HEK293 (cell line): ENCODE results near the gene JTB.

ENCODE experiments used
- GLIS1 ChIP-seq: fragments of 450-650 bp; formaldehyde crosslinking; IDR thresholded peaks from 2 replicates; pipeline ENCODE4 v1.5.1; 2016; ENCODE audit warnings: missing biosample characterization, missing genetic modification characterization
- ZFP41 ChIP-seq: fragments of 450-650 bp; formaldehyde crosslinking; IDR thresholded peaks from 2 replicates; pipeline ENCODE4 v1.5.1; 2016; ENCODE audit warnings: missing biosample characterization, missing genetic modification characterization, borderline replicate concordance
- ZNF211 ChIP-seq: fragments of 450-650 bp; formaldehyde crosslinking; IDR thresholded peaks from 2 replicates; pipeline ENCODE4 v1.5.1; 2016; ENCODE audit warnings: low read depth, missing biosample characterization, missing genetic modification characterization
- ZNF223 ChIP-seq: fragments of 450-650 bp; formaldehyde crosslinking; IDR thresholded peaks from 2 replicates; pipeline ENCODE4 v1.5.1; 2016; ENCODE audit warnings: missing biosample characterization, missing genetic modification characterization
- ZNF391 ChIP-seq: fragments of 450-650 bp; formaldehyde crosslinking; IDR thresholded peaks from 2 replicates; pipeline ENCODE4 v1.5.1; 2016; ENCODE audit warnings: low read depth, missing biosample characterization, missing genetic modification characterization, borderline replicate concordance
- ZNF404 ChIP-seq: fragments of 450-650 bp; formaldehyde crosslinking; IDR thresholded peaks from 2 replicates; pipeline ENCODE4 v1.5.1; 2017; ENCODE audit warnings: missing biosample characterization, missing genetic modification characterization
- ZNF510 ChIP-seq: fragments of 450-650 bp; formaldehyde crosslinking; IDR thresholded peaks from 2 replicates; pipeline ENCODE4 v1.5.1; 2018; ENCODE audit warnings: mild to moderate bottlenecking, missing genetic modification characterization, missing biosample characterization; ENCODE audit not compliant: insufficient replicate concordance
- ZNF600 ChIP-seq: fragments of 450-650 bp; formaldehyde crosslinking; IDR thresholded peaks from 2 replicates; pipeline ENCODE4 v1.5.1; 2016; ENCODE audit warnings: missing biosample characterization, missing genetic modification characterization
- ZNF776 ChIP-seq: fragments of 450-650 bp; formaldehyde crosslinking; IDR thresholded peaks from 2 replicates; pipeline ENCODE4 v1.5.0; 2017; ENCODE audit warnings: missing biosample characterization, missing genetic modification characterization, borderline replicate concordance
- ZNF843 ChIP-seq: fragments of 450-650 bp; formaldehyde crosslinking; IDR thresholded peaks from 2 replicates; pipeline ENCODE4 v1.5.1; 2016; ENCODE audit warnings: missing biosample characterization, missing genetic modification characterization
- TF ChIP-seq, protein P1 (sequence below): fragments of 450-650 bp; formaldehyde crosslinking; IDR thresholded peaks from 2 replicates; pipeline ENCODE4 v1.5.1; 2016; ENCODE audit warnings: missing biosample characterization, missing genetic modification characterization, borderline replicate concordance
- TF ChIP-seq, protein P2 (sequence below): fragments of 450-650 bp; formaldehyde crosslinking; IDR thresholded peaks from 2 replicates; pipeline ENCODE4 v1.5.1; 2016; ENCODE audit warnings: missing biosample characterization, missing genetic modification characterization
- TF ChIP-seq, protein P3 (sequence below): fragments of 450-650 bp; formaldehyde crosslinking; IDR thresholded peaks from 2 replicates; pipeline ENCODE4 v1.5.1; 2016; ENCODE audit warnings: missing biosample characterization, missing genetic modification characterization
- TF ChIP-seq, protein P4 (sequence below): fragments of 450-650 bp; formaldehyde crosslinking; IDR thresholded peaks from 2 replicates; pipeline ENCODE4 v1.5.1; 2016; ENCODE audit warnings: missing biosample characterization, missing genetic modification characterization, low read depth
- TF ChIP-seq, protein P5 (sequence below): fragments of 450-650 bp; formaldehyde crosslinking; IDR thresholded peaks from 2 replicates; pipeline ENCODE4 v1.5.1; 2016; ENCODE audit warnings: missing biosample characterization, missing genetic modification characterization
- TF ChIP-seq, protein P6 (sequence below): fragments of 450-650 bp; formaldehyde crosslinking; IDR thresholded peaks from 2 replicates; pipeline ENCODE4 v1.5.1; 2016; ENCODE audit warnings: missing biosample characterization, missing genetic modification characterization

The JTB gene

DNA sequence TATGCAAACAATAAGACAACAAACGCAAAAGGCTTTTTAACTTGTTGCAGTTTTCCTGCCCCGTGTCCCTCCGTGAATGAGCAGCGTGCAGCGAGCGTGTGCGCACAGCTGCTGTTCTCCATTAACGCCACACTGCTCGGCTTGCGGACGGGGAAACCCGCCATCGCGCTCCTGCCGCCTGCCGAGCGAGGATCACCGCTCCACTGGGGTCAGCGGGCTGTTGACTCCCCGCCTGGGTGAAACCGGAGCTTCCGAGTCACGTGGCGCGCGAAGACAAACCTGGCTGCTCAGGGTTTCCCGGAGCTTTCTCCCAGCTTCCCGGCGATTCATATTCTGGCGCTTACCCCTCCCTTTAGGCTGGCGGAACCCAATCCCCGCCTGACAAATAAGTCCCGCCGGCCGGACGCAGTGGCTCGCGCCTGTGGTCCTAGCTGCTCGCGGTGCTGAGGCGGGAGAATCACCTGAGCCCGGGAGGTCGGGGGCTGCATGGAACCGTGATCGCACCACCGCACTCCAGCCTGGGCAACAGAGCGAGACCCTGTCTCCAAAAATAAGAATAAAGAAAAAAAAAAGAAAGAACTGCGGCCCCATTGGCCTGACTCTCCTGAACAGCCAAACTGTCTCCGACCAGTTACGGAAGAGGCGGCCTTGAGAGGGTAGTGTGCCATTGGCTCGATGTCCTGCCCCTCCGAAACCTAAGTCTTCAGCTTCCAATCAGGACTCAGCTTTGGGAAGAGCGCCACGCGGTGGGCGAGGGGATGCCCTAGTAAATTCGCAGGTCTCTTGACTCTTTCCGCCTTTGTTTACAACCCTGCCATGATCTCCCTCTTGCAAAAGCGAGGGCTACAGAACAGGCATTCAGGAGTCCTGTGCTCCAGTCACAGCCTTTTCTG, 10.1 kb downstream of the JTB start, which contains the start of gene CREB3L4 (continued):
- TF ChIP-seq, protein P1, sequence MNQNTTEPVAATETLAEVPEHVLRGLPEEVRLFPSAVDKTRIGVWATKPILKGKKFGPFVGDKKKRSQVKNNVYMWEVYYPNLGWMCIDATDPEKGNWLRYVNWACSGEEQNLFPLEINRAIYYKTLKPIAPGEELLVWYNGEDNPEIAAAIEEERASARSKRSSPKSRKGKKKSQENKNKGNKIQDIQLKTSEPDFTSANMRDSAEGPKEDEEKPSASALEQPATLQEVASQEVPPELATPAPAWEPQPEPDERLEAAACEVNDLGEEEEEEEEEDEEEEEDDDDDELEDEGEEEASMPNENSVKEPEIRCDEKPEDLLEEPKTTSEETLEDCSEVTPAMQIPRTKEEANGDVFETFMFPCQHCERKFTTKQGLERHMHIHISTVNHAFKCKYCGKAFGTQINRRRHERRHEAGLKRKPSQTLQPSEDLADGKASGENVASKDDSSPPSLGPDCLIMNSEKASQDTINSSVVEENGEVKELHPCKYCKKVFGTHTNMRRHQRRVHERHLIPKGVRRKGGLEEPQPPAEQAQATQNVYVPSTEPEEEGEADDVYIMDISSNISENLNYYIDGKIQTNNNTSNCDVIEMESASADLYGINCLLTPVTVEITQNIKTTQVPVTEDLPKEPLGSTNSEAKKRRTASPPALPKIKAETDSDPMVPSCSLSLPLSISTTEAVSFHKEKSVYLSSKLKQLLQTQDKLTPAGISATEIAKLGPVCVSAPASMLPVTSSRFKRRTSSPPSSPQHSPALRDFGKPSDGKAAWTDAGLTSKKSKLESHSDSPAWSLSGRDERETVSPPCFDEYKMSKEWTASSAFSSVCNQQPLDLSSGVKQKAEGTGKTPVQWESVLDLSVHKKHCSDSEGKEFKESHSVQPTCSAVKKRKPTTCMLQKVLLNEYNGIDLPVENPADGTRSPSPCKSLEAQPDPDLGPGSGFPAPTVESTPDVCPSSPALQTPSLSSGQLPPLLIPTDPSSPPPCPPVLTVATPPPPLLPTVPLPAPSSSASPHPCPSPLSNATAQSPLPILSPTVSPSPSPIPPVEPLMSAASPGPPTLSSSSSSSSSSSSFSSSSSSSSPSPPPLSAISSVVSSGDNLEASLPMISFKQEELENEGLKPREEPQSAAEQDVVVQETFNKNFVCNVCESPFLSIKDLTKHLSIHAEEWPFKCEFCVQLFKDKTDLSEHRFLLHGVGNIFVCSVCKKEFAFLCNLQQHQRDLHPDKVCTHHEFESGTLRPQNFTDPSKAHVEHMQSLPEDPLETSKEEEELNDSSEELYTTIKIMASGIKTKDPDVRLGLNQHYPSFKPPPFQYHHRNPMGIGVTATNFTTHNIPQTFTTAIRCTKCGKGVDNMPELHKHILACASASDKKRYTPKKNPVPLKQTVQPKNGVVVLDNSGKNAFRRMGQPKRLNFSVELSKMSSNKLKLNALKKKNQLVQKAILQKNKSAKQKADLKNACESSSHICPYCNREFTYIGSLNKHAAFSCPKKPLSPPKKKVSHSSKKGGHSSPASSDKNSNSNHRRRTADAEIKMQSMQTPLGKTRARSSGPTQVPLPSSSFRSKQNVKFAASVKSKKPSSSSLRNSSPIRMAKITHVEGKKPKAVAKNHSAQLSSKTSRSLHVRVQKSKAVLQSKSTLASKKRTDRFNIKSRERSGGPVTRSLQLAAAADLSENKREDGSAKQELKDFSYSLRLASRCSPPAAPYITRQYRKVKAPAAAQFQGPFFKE = no peak
- TF ChIP-seq, protein P2, sequence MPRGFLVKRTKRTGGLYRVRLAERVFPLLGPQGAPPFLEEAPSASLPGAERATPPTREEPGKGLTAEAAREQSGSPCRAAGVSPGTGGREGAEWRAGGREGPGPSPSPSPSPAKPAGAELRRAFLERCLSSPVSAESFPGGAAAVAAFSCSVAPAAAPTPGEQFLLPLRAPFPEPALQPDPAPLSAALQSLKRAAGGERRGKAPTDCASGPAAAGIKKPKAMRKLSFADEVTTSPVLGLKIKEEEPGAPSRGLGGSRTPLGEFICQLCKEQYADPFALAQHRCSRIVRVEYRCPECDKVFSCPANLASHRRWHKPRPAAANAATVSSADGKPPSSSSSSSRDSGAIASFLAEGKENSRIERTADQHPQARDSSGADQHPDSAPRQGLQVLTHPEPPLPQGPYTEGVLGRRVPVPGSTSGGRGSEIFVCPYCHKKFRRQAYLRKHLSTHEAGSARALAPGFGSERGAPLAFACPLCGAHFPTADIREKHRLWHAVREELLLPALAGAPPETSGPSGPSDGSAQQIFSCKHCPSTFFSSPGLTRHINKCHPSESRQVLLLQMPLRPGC (tag by site-specific recombination) = 0 out of 2 replicates have a peak, but pooled peaks have one; percentile 57
- TF ChIP-seq ZNF223 (tag by site-specific recombination) = no peak
- TF ChIP-seq ZNF211 = no peak
- no peak for TF ChIP-seq ZFP41 (tag by site-specific recombination)
- no peak for TF ChIP-seq ZNF404 (tag by site-specific recombination)
- TF ChIP-seq ZNF391 (tag by site-specific recombination) = no peak
- no peak for TF ChIP-seq ZNF776
- TF ChIP-seq ZNF600 (tag by site-specific recombination) = peak; percentile 97
- TF ChIP-seq, protein P3, sequence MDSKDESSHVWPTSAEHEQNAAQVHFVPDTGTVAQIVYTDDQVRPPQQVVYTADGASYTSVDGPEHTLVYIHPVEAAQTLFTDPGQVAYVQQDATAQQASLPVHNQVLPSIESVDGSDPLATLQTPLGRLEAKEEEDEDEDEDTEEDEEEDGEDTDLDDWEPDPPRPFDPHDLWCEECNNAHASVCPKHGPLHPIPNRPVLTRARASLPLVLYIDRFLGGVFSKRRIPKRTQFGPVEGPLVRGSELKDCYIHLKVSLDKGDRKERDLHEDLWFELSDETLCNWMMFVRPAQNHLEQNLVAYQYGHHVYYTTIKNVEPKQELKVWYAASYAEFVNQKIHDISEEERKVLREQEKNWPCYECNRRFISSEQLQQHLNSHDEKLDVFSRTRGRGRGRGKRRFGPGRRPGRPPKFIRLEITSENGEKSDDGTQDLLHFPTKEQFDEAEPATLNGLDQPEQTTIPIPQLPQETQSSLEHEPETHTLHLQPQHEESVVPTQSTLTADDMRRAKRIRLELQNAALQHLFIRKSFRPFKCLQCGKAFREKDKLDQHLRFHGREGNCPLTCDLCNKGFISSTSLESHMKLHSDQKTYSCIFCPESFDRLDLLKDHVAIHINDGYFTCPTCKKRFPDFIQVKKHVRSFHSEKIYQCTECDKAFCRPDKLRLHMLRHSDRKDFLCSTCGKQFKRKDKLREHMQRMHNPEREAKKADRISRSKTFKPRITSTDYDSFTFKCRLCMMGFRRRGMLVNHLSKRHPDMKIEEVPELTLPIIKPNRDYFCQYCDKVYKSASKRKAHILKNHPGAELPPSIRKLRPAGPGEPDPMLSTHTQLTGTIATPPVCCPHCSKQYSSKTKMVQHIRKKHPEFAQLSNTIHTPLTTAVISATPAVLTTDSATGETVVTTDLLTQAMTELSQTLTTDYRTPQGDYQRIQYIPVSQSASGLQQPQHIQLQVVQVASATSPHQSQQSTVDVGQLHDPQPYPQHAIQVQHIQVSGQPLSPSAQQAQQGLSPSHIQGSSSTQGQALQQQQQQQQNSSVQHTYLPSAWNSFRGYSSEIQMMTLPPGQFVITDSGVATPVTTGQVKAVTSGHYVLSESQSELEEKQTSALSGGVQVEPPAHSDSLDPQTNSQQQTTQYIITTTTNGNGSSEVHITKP (tag by site-specific recombination) = peak; percentile 73
- TF ChIP-seq ZNF843 = peak; percentile 64; the same call in 1 of the 2 replicates
- TF ChIP-seq GLIS1 (tag by site-specific recombination) = peak; percentile 83
- TF ChIP-seq, protein P4, sequence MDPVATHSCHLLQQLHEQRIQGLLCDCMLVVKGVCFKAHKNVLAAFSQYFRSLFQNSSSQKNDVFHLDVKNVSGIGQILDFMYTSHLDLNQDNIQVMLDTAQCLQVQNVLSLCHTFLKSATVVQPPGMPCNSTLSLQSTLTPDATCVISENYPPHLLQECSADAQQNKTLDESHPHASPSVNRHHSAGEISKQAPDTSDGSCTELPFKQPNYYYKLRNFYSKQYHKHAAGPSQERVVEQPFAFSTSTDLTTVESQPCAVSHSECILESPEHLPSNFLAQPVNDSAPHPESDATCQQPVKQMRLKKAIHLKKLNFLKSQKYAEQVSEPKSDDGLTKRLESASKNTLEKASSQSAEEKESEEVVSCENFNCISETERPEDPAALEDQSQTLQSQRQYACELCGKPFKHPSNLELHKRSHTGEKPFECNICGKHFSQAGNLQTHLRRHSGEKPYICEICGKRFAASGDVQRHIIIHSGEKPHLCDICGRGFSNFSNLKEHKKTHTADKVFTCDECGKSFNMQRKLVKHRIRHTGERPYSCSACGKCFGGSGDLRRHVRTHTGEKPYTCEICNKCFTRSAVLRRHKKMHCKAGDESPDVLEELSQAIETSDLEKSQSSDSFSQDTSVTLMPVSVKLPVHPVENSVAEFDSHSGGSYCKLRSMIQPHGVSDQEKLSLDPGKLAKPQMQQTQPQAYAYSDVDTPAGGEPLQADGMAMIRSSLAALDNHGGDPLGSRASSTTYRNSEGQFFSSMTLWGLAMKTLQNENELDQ (tag by site-specific recombination) = no peak
- TF ChIP-seq, protein P5, sequence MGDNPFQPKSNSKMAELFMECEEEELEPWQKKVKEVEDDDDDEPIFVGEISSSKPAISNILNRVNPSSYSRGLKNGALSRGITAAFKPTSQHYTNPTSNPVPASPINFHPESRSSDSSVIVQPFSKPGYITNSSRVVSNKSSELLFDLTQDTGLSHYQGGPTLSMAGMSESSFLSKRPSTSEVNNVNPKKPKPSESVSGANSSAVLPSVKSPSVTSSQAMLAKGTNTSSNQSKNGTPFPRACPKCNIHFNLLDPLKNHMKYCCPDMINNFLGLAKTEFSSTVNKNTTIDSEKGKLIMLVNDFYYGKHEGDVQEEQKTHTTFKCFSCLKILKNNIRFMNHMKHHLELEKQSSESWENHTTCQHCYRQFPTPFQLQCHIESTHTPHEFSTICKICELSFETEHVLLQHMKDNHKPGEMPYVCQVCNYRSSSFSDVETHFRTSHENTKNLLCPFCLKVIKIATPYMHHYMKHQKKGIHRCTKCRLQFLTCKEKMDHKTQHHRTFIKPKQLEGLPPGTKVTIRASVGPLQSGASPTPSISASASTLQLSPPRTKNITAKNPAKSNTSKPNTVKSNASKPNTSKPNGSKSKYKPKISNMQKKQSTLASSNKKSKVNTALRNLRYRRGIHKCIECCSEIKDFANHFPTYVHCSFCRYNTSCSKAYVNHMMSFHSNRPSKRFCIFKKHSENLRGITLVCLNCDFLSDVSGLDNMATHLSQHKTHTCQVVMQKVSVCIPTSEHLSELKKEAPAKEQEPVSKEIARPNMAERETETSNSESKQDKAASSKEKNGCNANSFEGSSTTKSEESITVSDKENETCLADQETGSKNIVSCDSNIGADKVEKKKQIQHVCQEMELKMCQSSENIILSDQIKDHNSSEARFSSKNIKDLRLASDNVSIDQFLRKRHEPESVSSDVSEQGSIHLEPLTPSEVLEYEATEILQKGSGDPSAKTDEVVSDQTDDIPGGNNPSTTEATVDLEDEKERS (tag by site-specific recombination) = 0 out of 2 replicates have a peak, but pooled peaks have one; percentile 8
- TF ChIP-seq ZNF510 (tag by site-specific recombination) = no peak
- TF ChIP-seq, protein P6, sequence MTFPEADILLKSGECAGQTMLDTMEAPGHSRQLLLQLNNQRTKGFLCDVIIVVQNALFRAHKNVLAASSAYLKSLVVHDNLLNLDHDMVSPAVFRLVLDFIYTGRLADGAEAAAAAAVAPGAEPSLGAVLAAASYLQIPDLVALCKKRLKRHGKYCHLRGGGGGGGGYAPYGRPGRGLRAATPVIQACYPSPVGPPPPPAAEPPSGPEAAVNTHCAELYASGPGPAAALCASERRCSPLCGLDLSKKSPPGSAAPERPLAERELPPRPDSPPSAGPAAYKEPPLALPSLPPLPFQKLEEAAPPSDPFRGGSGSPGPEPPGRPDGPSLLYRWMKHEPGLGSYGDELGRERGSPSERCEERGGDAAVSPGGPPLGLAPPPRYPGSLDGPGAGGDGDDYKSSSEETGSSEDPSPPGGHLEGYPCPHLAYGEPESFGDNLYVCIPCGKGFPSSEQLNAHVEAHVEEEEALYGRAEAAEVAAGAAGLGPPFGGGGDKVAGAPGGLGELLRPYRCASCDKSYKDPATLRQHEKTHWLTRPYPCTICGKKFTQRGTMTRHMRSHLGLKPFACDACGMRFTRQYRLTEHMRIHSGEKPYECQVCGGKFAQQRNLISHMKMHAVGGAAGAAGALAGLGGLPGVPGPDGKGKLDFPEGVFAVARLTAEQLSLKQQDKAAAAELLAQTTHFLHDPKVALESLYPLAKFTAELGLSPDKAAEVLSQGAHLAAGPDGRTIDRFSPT = peak; percentile 79
